ENCODE measurements around the gene MEIOC.

GRCh38 chr17:44646280-44646679, 10.0 kb upstream of the MEIOC start:
- TF ChIP-seq, protein P1, sequence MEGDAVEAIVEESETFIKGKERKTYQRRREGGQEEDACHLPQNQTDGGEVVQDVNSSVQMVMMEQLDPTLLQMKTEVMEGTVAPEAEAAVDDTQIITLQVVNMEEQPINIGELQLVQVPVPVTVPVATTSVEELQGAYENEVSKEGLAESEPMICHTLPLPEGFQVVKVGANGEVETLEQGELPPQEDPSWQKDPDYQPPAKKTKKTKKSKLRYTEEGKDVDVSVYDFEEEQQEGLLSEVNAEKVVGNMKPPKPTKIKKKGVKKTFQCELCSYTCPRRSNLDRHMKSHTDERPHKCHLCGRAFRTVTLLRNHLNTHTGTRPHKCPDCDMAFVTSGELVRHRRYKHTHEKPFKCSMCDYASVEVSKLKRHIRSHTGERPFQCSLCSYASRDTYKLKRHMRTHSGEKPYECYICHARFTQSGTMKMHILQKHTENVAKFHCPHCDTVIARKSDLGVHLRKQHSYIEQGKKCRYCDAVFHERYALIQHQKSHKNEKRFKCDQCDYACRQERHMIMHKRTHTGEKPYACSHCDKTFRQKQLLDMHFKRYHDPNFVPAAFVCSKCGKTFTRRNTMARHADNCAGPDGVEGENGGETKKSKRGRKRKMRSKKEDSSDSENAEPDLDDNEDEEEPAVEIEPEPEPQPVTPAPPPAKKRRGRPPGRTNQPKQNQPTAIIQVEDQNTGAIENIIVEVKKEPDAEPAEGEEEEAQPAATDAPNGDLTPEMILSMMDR (IDR thresholded peaks at IDR 0.05), result no peak
- no peak for TF ChIP-seq POLR2A (IDR thresholded peaks at IDR 0.05)

Data from testis (tissue), 2 donors.